AG08396 (cell line): ENCODE measurements around the gene LMF1.
"Not testable (repeated sequence)": the region's sequence is repeated elsewhere in the genome, so short reads cannot be mapped to it uniquely, and the experiment has no call there.

Experiments
- DNase-seq: peaks from one replicate; pipeline ENCODE4 v3.0.0; 2012; ENCODE audit warnings: low spot score, mixed read lengths

Gene LMF1

GRCh38 chr16:831571-832413 lies 139.0 kb downstream of the LMF1 start:
- no peak for DNase-seq

- DNase-seq, result no peak
These were observed 139.8 kb downstream of the LMF1 start for GRCh38 chr16:830871-831570.

GRCh38 chr16:830107-830870 lies 140.5 kb downstream of the LMF1 start:
- DNase-seq, result no peak

GRCh38 chr16:828891-829290 lies 141.9 kb downstream of the LMF1 start:
- DNase-seq, result no peak

GRCh38 chr16:827513-827912 lies 143.3 kb downstream of the LMF1 start:
- DNase-seq, result no peak

- DNase-seq, result peak; percentile 60
These were observed 145.3 kb downstream of the LMF1 start for GRCh38 chr16:825341-826061.

GRCh38 chr16:824601-825000 lies 146.2 kb downstream of the LMF1 start:
- DNase-seq, result no peak

GRCh38 chr16:824194-824593 lies 146.6 kb downstream of the LMF1 start:
- DNase-seq, result no peak

- DNase-seq, result no peak
These were observed 147.9 kb downstream of the LMF1 start for GRCh38 chr16:822909-823297.

- no peak for DNase-seq
These were observed 148.4 kb downstream of the LMF1 start for GRCh38 chr16:822174-822908.

- DNase-seq, result no peak
These were observed 149.0 kb downstream of the LMF1 start for GRCh38 chr16:821751-822150.

GRCh38 chr16:820748-821147 lies 150.0 kb downstream of the LMF1 start:
- no peak for DNase-seq

GRCh38 chr16:820044-820408 lies 150.8 kb downstream of the LMF1 start:
- DNase-seq, result not testable (repeated sequence)

- DNase-seq, result no peak
These were observed 151.3 kb downstream of the LMF1 start for GRCh38 chr16:819336-820043.

- no peak for DNase-seq
These were observed 152.2 kb downstream of the LMF1 start for GRCh38 chr16:818592-818991.

- DNase-seq, result no peak
These were observed 152.7 kb downstream of the LMF1 start for GRCh38 chr16:818132-818531.

GRCh38 chr16:817001-817906 lies 153.5 kb downstream of the LMF1 start:
- DNase-seq, result no peak

- no peak for DNase-seq
These were observed 154.9 kb downstream of the LMF1 start for GRCh38 chr16:815861-816260.

- peak; percentile 74 for DNase-seq
These were observed 155.8 kb downstream of the LMF1 start for GRCh38 chr16:814974-815373.
